Measurements from ENCODE around the gene RAP1B.

RAP1B gene

DNA sequence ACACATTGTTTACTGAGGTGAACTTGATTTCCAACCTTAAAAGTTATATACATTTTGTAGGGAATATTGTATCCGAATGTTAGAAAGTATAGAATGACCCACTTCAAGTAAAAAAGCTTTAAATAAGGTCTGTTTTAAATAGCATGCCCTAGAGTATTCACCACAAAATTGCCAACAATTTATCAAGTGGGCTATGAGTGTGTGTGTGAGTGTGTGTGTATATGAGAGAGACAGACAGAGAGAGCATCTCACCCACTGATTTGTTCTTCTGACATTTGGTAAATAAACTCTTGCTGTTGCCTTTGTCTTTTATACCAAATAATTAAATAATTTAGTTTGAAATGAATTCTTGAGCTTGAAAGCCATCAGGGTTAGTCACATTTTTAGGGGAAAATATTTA is 29.8 kb upstream of the RAP1B start:
- H3K9ac ChIP-seq = no peak overlapping the region
- H4K20me1 ChIP-seq = no peaks in the 10 kb centered on the region
- H3K27me3 ChIP-seq = no peaks in the 10 kb centered on the region
- peaks cover 14% of the 10 kb centered on the region for H3K4me1 ChIP-seq
- H3K4me3 ChIP-seq = no peak overlapping the region
- H3K36me3 ChIP-seq = no peaks in the 10 kb centered on the region
- no peak for TF ChIP-seq Cebpa-rat (IDR thresholded peaks at IDR 0.05)
- no peak overlapping the region for H3K27ac ChIP-seq
- H3K9me3 ChIP-seq = peaks cover 16% of the 10 kb centered on the region
- H3K4me2 ChIP-seq = no peak overlapping the region

DNA sequence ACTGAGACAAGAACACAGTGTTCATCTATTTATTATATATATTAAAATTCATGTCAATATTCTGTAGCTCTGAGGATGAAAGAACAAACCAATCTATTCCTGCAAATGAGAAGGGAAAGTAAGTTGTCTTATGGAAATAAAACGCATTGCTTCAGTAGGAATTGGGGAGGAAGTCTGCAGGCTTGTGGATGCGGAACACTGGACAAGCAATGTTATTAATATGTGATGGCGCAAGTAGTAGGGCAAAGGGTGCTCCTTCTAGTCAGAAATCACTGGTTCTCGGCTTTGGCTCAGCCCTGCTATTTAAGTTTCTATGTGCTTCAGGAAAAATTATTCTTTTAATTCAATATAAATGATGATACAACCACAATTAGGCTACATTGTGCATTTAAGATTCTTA is 28.8 kb upstream of the RAP1B start:
- no peaks in the 10 kb centered on the region for H4K20me1 ChIP-seq
- TF ChIP-seq Cebpa-rat (IDR thresholded peaks at IDR 0.05) = no peak
- H3K4me2 ChIP-seq = no peak overlapping the region
- no peak overlapping the region for H3K27ac ChIP-seq
- peaks cover 17% of the 10 kb centered on the region for H3K4me1 ChIP-seq
- no peak overlapping the region for H3K9ac ChIP-seq
- no peak overlapping the region for H3K4me3 ChIP-seq
- H3K9me3 ChIP-seq = peaks cover 18% of the 10 kb centered on the region
- no peaks in the 10 kb centered on the region for H3K36me3 ChIP-seq
- no peaks in the 10 kb centered on the region for H3K27me3 ChIP-seq

GRCh38 chr12:68585966-68586365 is 24.7 kb upstream of the RAP1B start:
- no peak overlapping the region for H3K27ac ChIP-seq
- no peak overlapping the region for H3K9ac ChIP-seq
- H3K4me1 ChIP-seq = peaks cover 30% of the 10 kb centered on the region
- H3K9me3 ChIP-seq = peaks cover 46% of the 10 kb centered on the region
- no peaks in the 10 kb centered on the region for H4K20me1 ChIP-seq
- peaks cover 10% of the 10 kb centered on the region; the same call in 1 of the 2 replicates for H3K36me3 ChIP-seq
- no peaks in the 10 kb centered on the region for H3K27me3 ChIP-seq
- H3K4me2 ChIP-seq = no peak overlapping the region
- TF ChIP-seq Cebpa-rat (IDR thresholded peaks at IDR 0.05) = no peak
- H3K4me3 ChIP-seq = no peak overlapping the region

- Histone ChIP-seq H4K20me1 (no peaks in the 10 kb centered on the region), H3K4me3 (no peak overlapping the region), H3K9ac (no peak overlapping the region), H3K27me3 (no peaks in the 10 kb centered on the region), H3K9me3 (peaks cover 46% of the 10 kb centered on the region), H3K27ac (0 out of 2 replicates have a peak overlapping the region, but pooled peaks have one; percentile 1), H3K36me3 (peaks cover 10% of the 10 kb centered on the region; the same call in 1 of the 2 replicates), H3K4me2 (peak overlapping the region; percentile 57), H3K4me1 (peaks cover 45% of the 10 kb centered on the region)
- TF ChIP-seq Cebpa-rat (IDR thresholded peaks at IDR 0.05) = no peak
Measured at GRCh38 chr12:68587448-68587873, 23.2 kb upstream of the RAP1B start.

- Histone ChIP-seq H3K36me3 (peaks cover 10% of the 10 kb centered on the region; the same call in 1 of the 2 replicates), H3K27me3 (no peaks in the 10 kb centered on the region), H3K9ac (no peak overlapping the region), H3K4me1 (peaks cover 62% of the 10 kb centered on the region), H3K4me3 (peak overlapping the region; percentile 39; the same call in 1 of the 2 replicates), H3K4me2 (no peak overlapping the region), H3K27ac (peak overlapping the region; percentile 76), H4K20me1 (no peaks in the 10 kb centered on the region), H3K9me3 (peaks cover 60% of the 10 kb centered on the region)
- no peak for TF ChIP-seq Cebpa-rat (IDR thresholded peaks at IDR 0.05)
Measured at GRCh38 chr12:68589194-68589593, 21.5 kb upstream of the RAP1B start.

GRCh38 chr12:68591734-68592418 is 18.8 kb upstream of the RAP1B start:
- Histone ChIP-seq H3K4me1 (peaks cover 87% of the 10 kb centered on the region), H3K36me3 (peaks cover 10% of the 10 kb centered on the region; the same call in 1 of the 2 replicates), H4K20me1 (no peaks in the 10 kb centered on the region), H3K4me3 (peak overlapping the region; percentile 24; the same call in 1 of the 2 replicates), H3K27me3 (no peaks in the 10 kb centered on the region), H3K4me2 (peak overlapping the region; percentile 75), H3K27ac (peak overlapping the region; percentile 76), H3K9me3 (peaks cover 43% of the 10 kb centered on the region), H3K9ac (peak overlapping the region; percentile 62)
- no peak for TF ChIP-seq Cebpa-rat (IDR thresholded peaks at IDR 0.05)

DNA sequence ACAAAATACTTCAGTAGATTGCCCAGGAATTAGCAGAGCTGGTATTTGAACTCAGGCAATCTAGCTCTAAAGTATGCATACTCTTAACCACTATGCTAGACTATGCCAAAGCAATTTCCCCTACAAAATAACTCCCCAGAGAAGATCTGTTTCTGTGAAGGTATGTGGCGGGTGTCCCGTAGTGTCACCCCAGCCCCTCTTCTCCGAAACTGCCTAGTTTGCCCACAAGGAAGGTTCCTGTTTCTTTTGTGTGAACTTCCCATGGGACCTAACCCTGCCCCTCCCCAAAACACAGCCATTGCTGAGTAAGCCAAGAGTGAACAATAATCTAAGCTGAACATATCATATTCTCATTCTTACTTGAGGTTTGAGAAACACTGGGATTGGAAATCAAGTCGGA is 15.5 kb upstream of the RAP1B start:
- Histone ChIP-seq H3K27me3 (no peaks in the 10 kb centered on the region), H3K4me2 (peak overlapping the region; percentile 79), H3K4me1 (peaks cover 100% of the 10 kb centered on the region), H3K4me3 (peak overlapping the region; percentile 13; the same call in 1 of the 2 replicates), H3K9me3 (peaks cover 19% of the 10 kb centered on the region), H3K9ac (peak overlapping the region; percentile 46; the same call in 1 of the 2 replicates), H4K20me1 (no peaks in the 10 kb centered on the region), H3K27ac (peak overlapping the region; percentile 76), H3K36me3 (no peaks in the 10 kb centered on the region; the same call in 1 of the 2 replicates)
- TF ChIP-seq Cebpa-rat (IDR thresholded peaks at IDR 0.05) = no peak

GRCh38 chr12:68601767-68602166 is 8.9 kb upstream of the RAP1B start:
- Histone ChIP-seq H3K9ac (peak overlapping the region; percentile 50; the same call in 1 of the 2 replicates), H3K27ac (peak overlapping the region; percentile 74)
- no peak for TF ChIP-seq Cebpa-rat (IDR thresholded peaks at IDR 0.05)

DNA sequence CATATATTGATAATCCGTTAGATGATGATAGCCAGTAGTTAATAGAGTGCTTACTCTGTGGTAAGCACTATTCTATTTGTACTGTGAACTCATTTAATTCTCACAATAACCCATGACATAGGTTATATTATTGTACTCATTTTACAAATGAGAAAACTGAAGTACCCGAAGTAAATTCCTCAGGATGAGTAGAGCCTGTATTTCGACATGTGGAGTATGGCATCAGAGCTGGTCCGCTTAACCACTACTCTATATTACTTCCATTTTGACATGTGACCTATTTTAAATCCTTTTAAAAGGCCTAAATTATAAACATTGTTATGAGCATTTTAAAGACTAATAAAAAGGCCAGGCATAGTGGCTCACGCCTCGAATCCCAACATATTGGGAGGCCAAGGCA is 8.0 kb upstream of the RAP1B start:
- no peak overlapping the region for H3K27ac ChIP-seq
- 0 out of 2 replicates have a peak, but pooled peaks cover 5% of the 10 kb centered on the region for H3K9me3 ChIP-seq
- H3K9ac ChIP-seq = no peak overlapping the region
- H4K20me1 ChIP-seq = no peaks in the 10 kb centered on the region
- H3K36me3 ChIP-seq = no peaks in the 10 kb centered on the region
- TF ChIP-seq Cebpa-rat (IDR thresholded peaks at IDR 0.05) = no peak
- H3K4me3 ChIP-seq = no peak overlapping the region
- H3K4me1 ChIP-seq = peaks cover 81% of the 10 kb centered on the region
- no peaks in the 10 kb centered on the region for H3K27me3 ChIP-seq
- H3K4me2 ChIP-seq = no peak overlapping the region

More at GRCh38 chr12:68601767-68602166, 8.9 kb upstream of the RAP1B start:
- Histone ChIP-seq H3K4me3 (no peak overlapping the region), H3K27me3 (no peaks in the 10 kb centered on the region), H4K20me1 (no peaks in the 10 kb centered on the region), H3K4me1 (peaks cover 85% of the 10 kb centered on the region), H3K9me3 (0 out of 2 replicates have a peak, but pooled peaks cover 5% of the 10 kb centered on the region), H3K4me2 (peak overlapping the region; percentile 60), H3K36me3 (no peaks in the 10 kb centered on the region)

GRCh38 chr12:68608191-68608590 is 2.5 kb upstream of the RAP1B start:
- TF ChIP-seq Cebpa-rat (IDR thresholded peaks at IDR 0.05) = no peak
- H3K27ac ChIP-seq = no peak overlapping the region
- 0 out of 2 replicates have a peak, but pooled peaks cover under 1% of the 10 kb centered on the region for H3K9me3 ChIP-seq
- no peak overlapping the region for H3K9ac ChIP-seq
- peak overlapping the region; percentile 24; the same call in 1 of the 2 replicates for H3K4me2 ChIP-seq
- H3K27me3 ChIP-seq = no peaks in the 10 kb centered on the region
- peaks cover 5% of the 10 kb centered on the region; the same call in 1 of the 2 replicates for H3K36me3 ChIP-seq
- peaks cover 20% of the 10 kb centered on the region for H4K20me1 ChIP-seq
- peaks cover 56% of the 10 kb centered on the region for H3K4me1 ChIP-seq
- no peak overlapping the region for H3K4me3 ChIP-seq
